ENCODE data around the gene CCDC30. TPM values are rescaled to one million over a fixed set of nuclear protein-coding genes. Genes with fewer than 3 reads are reported as not detected.

CCDC30 gene
- total and polyA plus RNA-seq, 9 of the 15 experiments (the other 6 are each of a cell fraction or from before 2014, with no cell fraction given) = 0.05 to 0.91 (median 0.24) TPM

DNA sequence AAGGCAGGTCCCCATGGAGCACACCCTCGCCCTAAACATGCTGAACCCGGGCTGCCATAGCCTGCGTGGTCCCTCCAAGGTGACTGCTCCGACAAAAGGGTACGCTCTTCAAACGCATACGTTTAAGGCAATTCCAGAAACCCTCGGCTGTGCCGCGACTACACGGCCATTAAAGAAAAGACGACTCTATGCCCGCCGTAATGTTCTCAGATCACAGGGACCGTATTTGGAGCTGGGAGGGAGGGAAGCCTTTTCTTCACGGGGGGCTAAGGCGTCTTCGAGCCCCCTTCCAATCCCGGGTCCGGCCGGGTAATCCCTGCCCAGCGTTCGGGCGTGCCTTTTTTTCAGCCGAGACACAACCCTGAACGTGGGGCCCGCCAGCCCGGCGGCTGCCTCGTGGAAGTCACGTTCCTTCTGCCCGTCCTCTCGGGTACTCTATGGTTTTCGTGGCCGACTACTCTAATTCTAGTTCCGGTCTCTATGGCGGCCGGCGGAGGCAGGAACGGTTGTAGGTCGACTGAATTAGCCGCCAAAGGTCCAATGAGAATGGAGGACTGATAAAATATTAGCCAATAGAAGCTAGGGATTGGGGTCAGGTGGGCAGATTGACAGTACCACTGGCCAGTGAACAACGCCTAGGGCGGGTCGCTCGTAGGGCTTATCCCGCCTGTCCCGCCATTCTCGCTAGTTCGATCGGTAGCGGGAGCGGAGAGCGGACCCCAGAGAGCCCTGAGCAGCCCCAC lies 218.8 kb downstream of the CCDC30 start, which contains the start of gene YBX1 (continued):
- TF ChIP-seq, protein P1, sequence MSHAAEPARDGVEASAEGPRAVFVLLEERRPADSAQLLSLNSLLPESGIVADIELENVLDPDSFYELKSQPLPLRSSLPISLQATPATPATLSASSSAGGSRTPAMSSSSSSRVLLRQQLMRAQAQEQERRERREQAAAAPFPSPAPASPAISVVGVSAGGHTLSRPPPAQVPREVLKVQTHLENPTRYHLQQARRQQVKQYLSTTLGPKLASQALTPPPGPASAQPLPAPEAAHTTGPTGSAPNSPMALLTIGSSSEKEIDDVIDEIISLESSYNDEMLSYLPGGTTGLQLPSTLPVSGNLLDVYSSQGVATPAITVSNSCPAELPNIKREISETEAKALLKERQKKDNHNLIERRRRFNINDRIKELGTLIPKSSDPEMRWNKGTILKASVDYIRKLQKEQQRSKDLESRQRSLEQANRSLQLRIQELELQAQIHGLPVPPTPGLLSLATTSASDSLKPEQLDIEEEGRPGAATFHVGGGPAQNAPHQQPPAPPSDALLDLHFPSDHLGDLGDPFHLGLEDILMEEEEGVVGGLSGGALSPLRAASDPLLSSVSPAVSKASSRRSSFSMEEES (CRISPR knock-in tag; IDR thresholded peaks at IDR 0.05) = 0 out of 2 replicates have a peak, but pooled peaks have one; percentile 9
- TF ChIP-seq GMEB1 (CRISPR knock-in tag; IDR thresholded peaks at IDR 0.05) = no peak
- peak; percentile 84 for TF ChIP-seq MYBL2 (IDR thresholded peaks at IDR 0.05; ENCODE audit: low read depth)
- no peak for TF ChIP-seq MYBL2 (CRISPR knock-in tag; IDR thresholded peaks at IDR 0.05; ENCODE audit: borderline replicate concordance)
- TF ChIP-seq STAT5B (CRISPR knock-in tag; IDR thresholded peaks at IDR 0.05) = no peak
- peak in 1 of 2 experiments; percentile 19; a peak in 1 of 4 replicates for TF ChIP-seq SRF (CRISPR knock-in tag; IDR thresholded peaks at IDR 0.05)
- TF ChIP-seq, protein P2, sequence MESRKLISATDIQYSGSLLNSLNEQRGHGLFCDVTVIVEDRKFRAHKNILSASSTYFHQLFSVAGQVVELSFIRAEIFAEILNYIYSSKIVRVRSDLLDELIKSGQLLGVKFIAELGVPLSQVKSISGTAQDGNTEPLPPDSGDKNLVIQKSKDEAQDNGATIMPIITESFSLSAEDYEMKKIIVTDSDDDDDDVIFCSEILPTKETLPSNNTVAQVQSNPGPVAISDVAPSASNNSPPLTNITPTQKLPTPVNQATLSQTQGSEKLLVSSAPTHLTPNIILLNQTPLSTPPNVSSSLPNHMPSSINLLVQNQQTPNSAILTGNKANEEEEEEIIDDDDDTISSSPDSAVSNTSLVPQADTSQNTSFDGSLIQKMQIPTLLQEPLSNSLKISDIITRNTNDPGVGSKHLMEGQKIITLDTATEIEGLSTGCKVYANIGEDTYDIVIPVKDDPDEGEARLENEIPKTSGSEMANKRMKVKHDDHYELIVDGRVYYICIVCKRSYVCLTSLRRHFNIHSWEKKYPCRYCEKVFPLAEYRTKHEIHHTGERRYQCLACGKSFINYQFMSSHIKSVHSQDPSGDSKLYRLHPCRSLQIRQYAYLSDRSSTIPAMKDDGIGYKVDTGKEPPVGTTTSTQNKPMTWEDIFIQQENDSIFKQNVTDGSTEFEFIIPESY (CRISPR knock-in tag; IDR thresholded peaks at IDR 0.05) = peak; percentile 17; the same call in 1 of the 2 replicates
- no peak for TF ChIP-seq SAFB (IDR thresholded peaks at IDR 0.05; ENCODE audit: borderline replicate concordance, low read depth, low read length)
- TF ChIP-seq ZSCAN29 (IDR thresholded peaks at IDR 0.05) = peak; percentile 81
- no peak for TF ChIP-seq HDAC8 (tag; IDR thresholded peaks at IDR 0.05)
- TF ChIP-seq, protein P3, sequence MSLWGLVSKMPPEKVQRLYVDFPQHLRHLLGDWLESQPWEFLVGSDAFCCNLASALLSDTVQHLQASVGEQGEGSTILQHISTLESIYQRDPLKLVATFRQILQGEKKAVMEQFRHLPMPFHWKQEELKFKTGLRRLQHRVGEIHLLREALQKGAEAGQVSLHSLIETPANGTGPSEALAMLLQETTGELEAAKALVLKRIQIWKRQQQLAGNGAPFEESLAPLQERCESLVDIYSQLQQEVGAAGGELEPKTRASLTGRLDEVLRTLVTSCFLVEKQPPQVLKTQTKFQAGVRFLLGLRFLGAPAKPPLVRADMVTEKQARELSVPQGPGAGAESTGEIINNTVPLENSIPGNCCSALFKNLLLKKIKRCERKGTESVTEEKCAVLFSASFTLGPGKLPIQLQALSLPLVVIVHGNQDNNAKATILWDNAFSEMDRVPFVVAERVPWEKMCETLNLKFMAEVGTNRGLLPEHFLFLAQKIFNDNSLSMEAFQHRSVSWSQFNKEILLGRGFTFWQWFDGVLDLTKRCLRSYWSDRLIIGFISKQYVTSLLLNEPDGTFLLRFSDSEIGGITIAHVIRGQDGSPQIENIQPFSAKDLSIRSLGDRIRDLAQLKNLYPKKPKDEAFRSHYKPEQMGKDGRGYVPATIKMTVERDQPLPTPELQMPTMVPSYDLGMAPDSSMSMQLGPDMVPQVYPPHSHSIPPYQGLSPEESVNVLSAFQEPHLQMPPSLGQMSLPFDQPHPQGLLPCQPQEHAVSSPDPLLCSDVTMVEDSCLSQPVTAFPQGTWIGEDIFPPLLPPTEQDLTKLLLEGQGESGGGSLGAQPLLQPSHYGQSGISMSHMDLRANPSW (CRISPR knock-in tag; IDR thresholded peaks at IDR 0.05) = peak; percentile 34; the same call in 1 of the 2 replicates
- peak; percentile 20; the same call in 1 of the 2 replicates for TF ChIP-seq E2F3 (CRISPR knock-in tag; IDR thresholded peaks at IDR 0.05)
- TF ChIP-seq IRF2 (CRISPR knock-in tag; IDR thresholded peaks at IDR 0.05) = no peak
- TF ChIP-seq, protein P4, sequence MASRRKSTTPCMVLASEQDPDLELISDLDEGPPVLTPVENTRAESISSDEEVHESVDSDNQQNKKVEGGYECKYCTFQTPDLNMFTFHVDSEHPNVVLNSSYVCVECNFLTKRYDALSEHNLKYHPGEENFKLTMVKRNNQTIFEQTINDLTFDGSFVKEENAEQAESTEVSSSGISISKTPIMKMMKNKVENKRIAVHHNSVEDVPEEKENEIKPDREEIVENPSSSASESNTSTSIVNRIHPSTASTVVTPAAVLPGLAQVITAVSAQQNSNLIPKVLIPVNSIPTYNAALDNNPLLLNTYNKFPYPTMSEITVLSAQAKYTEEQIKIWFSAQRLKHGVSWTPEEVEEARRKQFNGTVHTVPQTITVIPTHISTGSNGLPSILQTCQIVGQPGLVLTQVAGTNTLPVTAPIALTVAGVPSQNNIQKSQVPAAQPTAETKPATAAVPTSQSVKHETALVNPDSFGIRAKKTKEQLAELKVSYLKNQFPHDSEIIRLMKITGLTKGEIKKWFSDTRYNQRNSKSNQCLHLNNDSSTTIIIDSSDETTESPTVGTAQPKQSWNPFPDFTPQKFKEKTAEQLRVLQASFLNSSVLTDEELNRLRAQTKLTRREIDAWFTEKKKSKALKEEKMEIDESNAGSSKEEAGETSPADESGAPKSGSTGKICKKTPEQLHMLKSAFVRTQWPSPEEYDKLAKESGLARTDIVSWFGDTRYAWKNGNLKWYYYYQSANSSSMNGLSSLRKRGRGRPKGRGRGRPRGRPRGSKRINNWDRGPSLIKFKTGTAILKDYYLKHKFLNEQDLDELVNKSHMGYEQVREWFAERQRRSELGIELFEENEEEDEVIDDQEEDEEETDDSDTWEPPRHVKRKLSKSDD (conservative IDR thresholded peaks at IDR 0.05; ENCODE audit: low read length) = no peak
- TF ChIP-seq NFRKB (IDR thresholded peaks at IDR 0.05; ENCODE audit: low read depth) = peak; percentile 96
- no peak for TF ChIP-seq SMC3 (conservative IDR thresholded peaks at IDR 0.05; ENCODE audit: insufficient read depth, low read depth, low read length)
